Effector memory CD4-positive, alpha-beta T cell (primary cell): ENCODE data around the gene MTM1.

Experiments
- DNase-seq, 3 donors: peaks; one replicate each; pipeline ENCODE4 v3.0.0-alpha.2; 2020
- H3K27ac ChIP-seq: 2 replicates; pipeline ENCODE4 v1.7.0; 2013; ENCODE audit warnings: mild to moderate bottlenecking, low read length, moderate library complexity; ENCODE audit not compliant: insufficient read depth, poor library complexity, severe bottlenecking
- H3K27me3 ChIP-seq: replicated peaks from 2 replicates; pipeline ENCODE4 v1.7.0; 2013; ENCODE audit warnings: mild to moderate bottlenecking, low read length; ENCODE audit not compliant: insufficient read depth, control insufficient read depth, poor library complexity, severe bottlenecking
- H3K36me3 ChIP-seq: 2 replicates; pipeline ENCODE4 v1.7.0; 2013; ENCODE audit warnings: mild to moderate bottlenecking, low read length, moderate library complexity; ENCODE audit not compliant: control insufficient read depth, insufficient read depth
- H3K4me1 ChIP-seq: 2 replicates; pipeline ENCODE4 v1.7.0; 2013; ENCODE audit warnings: low read length, mild to moderate bottlenecking; ENCODE audit not compliant: control insufficient read depth, insufficient read depth, poor library complexity, severe bottlenecking
- H3K4me3 ChIP-seq: 2 replicates; pipeline ENCODE4 v1.7.0; 2013; ENCODE audit warnings: low read length, low read depth, mild to moderate bottlenecking; ENCODE audit not compliant: insufficient read depth, poor library complexity, severe bottlenecking
- H3K9me3 ChIP-seq: 2 replicates; pipeline ENCODE4 v1.7.0; 2013; ENCODE audit warnings: mild to moderate bottlenecking, low read length, moderate library complexity; ENCODE audit not compliant: control insufficient read depth
- total RNA-seq, 3 donors: gene quantifications; one replicate each; lab custom pipeline; 2026; lab: John Stamatoyannopoulos, UW

Gene MTM1
- total RNA-seq, result 31.0 to 50.1 (median 45.3) reads per million in 3 donors

- Histone ChIP-seq H3K27ac (peak within 1 kb of the TSS; percentile 78), H3K36me3 (no peaks in the 10 kb centered on the region), H3K4me1 (peaks cover 11% of the 10 kb centered on the region), H3K4me3 (peak within 1 kb of the TSS; percentile 68), H3K27me3 (no peaks in the 10 kb centered on the region), H3K9me3 (no peaks in the 10 kb centered on the region)
- DNase-seq, result peak; percentile 79 to 86 (median 84)
These were observed at the start of gene MTM1 for GRCh38 chrX:150568320-150569154. MTM1 (plus strand) TSS chrX:150568621; CDS start chrX:150592615, 23,994 bp downstream.

DNA sequence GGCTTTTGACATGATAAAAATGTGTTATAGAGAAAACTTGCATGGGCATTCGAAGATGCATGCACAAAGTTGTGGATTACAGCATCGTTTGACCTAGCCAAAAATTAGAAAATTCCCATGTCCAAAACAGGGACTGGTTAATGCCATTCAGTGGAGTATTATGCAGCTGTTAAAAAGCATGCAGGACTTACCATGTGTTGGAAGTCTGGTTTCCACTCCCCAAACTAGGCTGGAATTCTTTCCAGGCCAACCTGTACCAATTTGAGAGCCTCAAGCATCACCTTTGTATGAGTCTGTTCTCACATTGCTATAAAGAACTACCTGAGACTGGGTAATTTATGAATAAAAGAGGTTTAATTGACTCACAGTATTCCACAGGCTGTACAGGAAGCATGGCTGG lies 45.9 kb upstream of the MTM1 start:
- DNase-seq, result no peak
- Histone ChIP-seq H3K9me3 (no peaks in the 10 kb centered on the region), H3K4me1 (no peaks in the 10 kb centered on the region), H3K4me3 (no peak overlapping the region), H3K27me3 (no peaks in the 10 kb centered on the region), H3K27ac (no peak overlapping the region), H3K36me3 (no peaks in the 10 kb centered on the region)

DNA sequence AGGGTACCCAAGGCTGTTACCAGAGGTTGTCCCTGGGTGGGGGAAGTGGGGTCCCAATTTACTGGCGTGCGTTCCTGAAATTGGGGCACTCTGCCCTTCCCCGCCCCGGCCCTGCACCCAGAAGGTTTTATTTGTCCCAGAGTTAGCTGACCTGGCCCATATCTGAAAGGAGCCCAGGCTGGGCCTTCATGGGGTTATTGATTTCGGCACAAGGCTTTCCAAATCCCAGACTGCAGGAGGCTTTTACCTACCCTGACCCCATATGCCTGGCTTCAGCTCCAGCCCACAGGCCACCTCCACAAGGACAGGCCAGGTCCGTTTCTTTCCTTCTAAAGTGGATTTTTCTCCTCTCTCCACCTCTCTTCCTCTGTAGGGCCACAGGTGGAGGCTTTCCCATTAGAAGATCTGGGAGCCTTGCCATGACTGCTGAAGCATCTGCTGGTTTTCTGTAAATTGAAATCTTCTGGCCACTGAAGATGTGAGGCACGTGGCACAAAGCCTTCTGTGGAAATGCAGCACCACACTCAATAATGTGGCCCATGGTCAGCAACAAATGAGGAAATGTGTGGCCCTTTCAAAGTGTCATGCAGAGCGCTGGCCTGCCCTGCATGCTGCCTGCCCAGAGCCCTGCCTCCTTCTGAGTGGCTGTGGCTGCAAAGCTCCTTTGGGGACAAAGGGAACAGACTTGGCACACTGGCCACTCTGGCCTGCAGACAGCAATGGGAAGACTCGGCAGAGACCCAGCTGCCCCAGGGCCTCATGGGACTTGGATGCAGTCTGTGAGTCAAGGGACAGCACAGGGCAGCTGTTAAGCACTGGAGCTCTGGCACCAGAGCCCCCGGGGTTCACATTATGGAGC lies 43.1 kb upstream of the MTM1 start:
- Histone ChIP-seq H3K27ac (no peak overlapping the region), H3K4me1 (no peaks in the 10 kb centered on the region), H3K36me3 (no peaks in the 10 kb centered on the region), H3K4me3 (no peak overlapping the region), H3K27me3 (no peaks in the 10 kb centered on the region), H3K9me3 (no peaks in the 10 kb centered on the region)
- DNase-seq, result no peak

GRCh38 chrX:150526692-150527091 lies 41.7 kb upstream of the MTM1 start:
- DNase-seq, result no peak
- Histone ChIP-seq H3K27me3 (no peaks in the 10 kb centered on the region), H3K27ac (no peak overlapping the region), H3K9me3 (no peaks in the 10 kb centered on the region), H3K4me1 (no peaks in the 10 kb centered on the region), H3K36me3 (no peaks in the 10 kb centered on the region), H3K4me3 (no peak overlapping the region)

DNA sequence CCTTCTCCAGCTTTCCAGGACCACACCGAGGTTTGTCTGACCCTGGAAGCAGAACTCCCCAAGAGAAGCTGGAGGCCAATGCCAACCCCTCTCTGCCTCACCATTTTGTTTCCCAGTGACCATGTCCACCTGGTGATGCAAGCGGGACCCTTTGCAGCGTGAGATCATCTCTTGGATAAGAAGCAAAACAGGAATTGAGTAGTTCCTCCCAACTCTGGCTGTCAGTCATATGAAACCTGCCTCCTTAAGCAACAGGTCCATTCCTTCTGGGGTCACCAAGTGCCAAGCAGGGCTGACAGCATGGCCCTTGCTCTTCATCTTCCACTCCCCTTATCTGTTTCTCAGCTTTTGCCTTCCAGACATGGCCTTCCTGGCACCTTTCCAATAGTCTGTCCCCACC lies 41.3 kb upstream of the MTM1 start:
- Histone ChIP-seq H3K36me3 (no peaks in the 10 kb centered on the region), H3K9me3 (no peaks in the 10 kb centered on the region), H3K4me1 (no peaks in the 10 kb centered on the region), H3K4me3 (no peak overlapping the region), H3K27me3 (no peaks in the 10 kb centered on the region), H3K27ac (no peak overlapping the region)
- no peak for DNase-seq

- Histone ChIP-seq H3K4me3 (no peak overlapping the region), H3K4me1 (no peaks in the 10 kb centered on the region)
These were observed 38.8 kb upstream of the MTM1 start for GRCh38 chrX:150529587-150529986.

GRCh38 chrX:150530821-150531220 lies 37.6 kb upstream of the MTM1 start:
- no peak overlapping the region for H3K27ac ChIP-seq
- no peaks in the 10 kb centered on the region for H3K36me3 ChIP-seq
- H3K9me3 ChIP-seq, result no peaks in the 10 kb centered on the region
- H3K4me1 ChIP-seq, result no peaks in the 10 kb centered on the region
- no peak overlapping the region for H3K4me3 ChIP-seq
- H3K27me3 ChIP-seq, result no peaks in the 10 kb centered on the region
- no peak for DNase-seq

More at GRCh38 chrX:150529587-150529986, 38.8 kb upstream of the MTM1 start:
- H3K9me3 ChIP-seq, result no peaks in the 10 kb centered on the region
- H3K27ac ChIP-seq, result no peak overlapping the region
- no peaks in the 10 kb centered on the region for H3K36me3 ChIP-seq
- H3K27me3 ChIP-seq, result no peaks in the 10 kb centered on the region
- no peak for DNase-seq

- Histone ChIP-seq H3K36me3 (no peaks in the 10 kb centered on the region), H3K9me3 (no peaks in the 10 kb centered on the region), H3K27me3 (no peaks in the 10 kb centered on the region), H3K4me1 (no peaks in the 10 kb centered on the region), H3K4me3 (no peak overlapping the region), H3K27ac (no peak overlapping the region)
- no peak for DNase-seq
These were observed 37.0 kb upstream of the MTM1 start for GRCh38 chrX:150531467-150531866.

DNA sequence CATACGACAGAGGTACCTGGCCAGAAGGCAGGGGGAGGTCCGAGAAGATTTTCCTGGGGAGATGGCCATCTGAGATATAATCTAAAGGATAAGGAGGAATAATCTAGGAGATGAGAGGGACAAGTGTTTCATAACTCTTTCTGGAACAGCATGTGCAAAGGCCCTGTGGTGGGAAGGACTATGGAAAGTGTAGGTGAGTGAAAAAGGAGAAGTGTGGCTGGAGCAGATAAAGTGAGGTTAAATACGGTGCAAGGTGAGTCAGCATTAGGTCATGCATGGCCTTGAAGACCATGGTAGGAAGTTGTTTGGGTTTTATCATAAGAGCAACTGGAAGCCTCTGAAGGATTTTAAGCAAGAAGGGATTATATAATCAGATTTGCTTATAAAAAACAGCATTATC lies 34.6 kb upstream of the MTM1 start:
- DNase-seq, result no peak
- Histone ChIP-seq H3K27ac (no peak overlapping the region), H3K4me1 (no peaks in the 10 kb centered on the region), H3K4me3 (no peak overlapping the region), H3K9me3 (no peaks in the 10 kb centered on the region), H3K27me3 (no peaks in the 10 kb centered on the region), H3K36me3 (no peaks in the 10 kb centered on the region)
